Left ventricle myocardium inferior (tissue), 1 donor: Measurements from ENCODE around the gene EPB41. TPM values are rescaled to one million over a fixed set of nuclear protein-coding genes. Genes with fewer than 3 reads are reported as not detected.

Experiments
- DNase-seq: peaks from one replicate; pipeline ENCODE4 v3.0.0-alpha.2; 2020
- H3K27ac ChIP-seq: fragments of 200-600 bp; replicated peaks from 2 replicates; pipeline ENCODE4 v1.8.0; 2021
- H3K27me3 ChIP-seq: fragments of 200-600 bp; 2 replicates; pipeline ENCODE4 v1.8.0; 2021; ENCODE audit warnings: low read depth
- H3K36me3 ChIP-seq: fragments of 200-600 bp; 2 replicates; pipeline ENCODE4 v1.8.0; 2021
- H3K4me1 ChIP-seq: fragments of 200-600 bp; 2 replicates; pipeline ENCODE4 v1.8.0; 2021
- H3K4me3 ChIP-seq: fragments of 200-600 bp; 2 replicates; pipeline ENCODE4 v1.8.0; 2021; ENCODE audit warnings: mild to moderate bottlenecking, moderate library complexity
- H3K9me3 ChIP-seq: fragments of 200-600 bp; replicated peaks from 2 replicates; pipeline ENCODE4 v1.8.0; 2021
- intact Hi-C: fragments of 100-400 bp; cut with micrococcal nuclease; formaldehyde crosslinking; loops from one replicate; pipeline ENCODE4 v1.11.0; 2022
- total RNA-seq: library from RNA; stranded (reverse); fragmentation: NEBNext Ultra II Directional; extraction: Animal tissue kit (Norgen Biotek cat#: 25700); gene quantifications from one replicate; pipeline ENCODE4 v1.2.1, GENCODE V29; 2021
- TF ChIP-seq, protein P1 (sequence below): fragments of 200-600 bp; IDR thresholded peaks from 2 replicates; pipeline ENCODE4 v1.8.0; 2021; ENCODE audit warnings: antibody characterized with exemption, mild to moderate bottlenecking, borderline replicate concordance
- donor health status: DM: no; HTN: yes; CAD: no; lungs with severe emphysema.

Gene EPB41
- total RNA-seq, 1 donor from 2014 or later = 23.4 TPM

DNA sequence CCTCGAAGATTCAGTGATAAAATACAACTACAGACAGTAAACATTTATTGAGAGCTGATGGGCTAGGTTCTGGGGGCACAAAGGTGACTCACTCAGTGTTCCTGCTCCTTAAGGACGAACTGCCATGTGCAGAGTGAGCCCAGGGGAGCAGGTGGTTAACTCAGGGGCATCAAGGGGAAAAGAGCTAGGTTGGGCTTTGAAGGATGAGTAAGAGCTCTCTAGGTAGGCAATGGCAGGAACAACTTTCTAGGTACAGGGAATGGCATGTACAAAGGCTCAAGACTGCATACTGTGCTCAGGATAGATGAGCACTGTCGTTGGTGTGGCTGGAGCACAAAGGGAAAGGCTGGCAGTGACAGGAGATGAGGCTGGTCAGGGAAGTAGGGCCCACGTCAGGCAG lies 16.6 kb upstream of the EPB41 start:
- H3K4me3 ChIP-seq = no peak overlapping the region
- intact Hi-C loops = no loop called here
- H3K27me3 ChIP-seq = no peaks in the 10 kb centered on the region
- H3K4me1 ChIP-seq = peaks cover 40% of the 10 kb centered on the region
- H3K9me3 ChIP-seq = no peaks in the 10 kb centered on the region
- no peak overlapping the region for H3K27ac ChIP-seq
- TF ChIP-seq, protein P1, sequence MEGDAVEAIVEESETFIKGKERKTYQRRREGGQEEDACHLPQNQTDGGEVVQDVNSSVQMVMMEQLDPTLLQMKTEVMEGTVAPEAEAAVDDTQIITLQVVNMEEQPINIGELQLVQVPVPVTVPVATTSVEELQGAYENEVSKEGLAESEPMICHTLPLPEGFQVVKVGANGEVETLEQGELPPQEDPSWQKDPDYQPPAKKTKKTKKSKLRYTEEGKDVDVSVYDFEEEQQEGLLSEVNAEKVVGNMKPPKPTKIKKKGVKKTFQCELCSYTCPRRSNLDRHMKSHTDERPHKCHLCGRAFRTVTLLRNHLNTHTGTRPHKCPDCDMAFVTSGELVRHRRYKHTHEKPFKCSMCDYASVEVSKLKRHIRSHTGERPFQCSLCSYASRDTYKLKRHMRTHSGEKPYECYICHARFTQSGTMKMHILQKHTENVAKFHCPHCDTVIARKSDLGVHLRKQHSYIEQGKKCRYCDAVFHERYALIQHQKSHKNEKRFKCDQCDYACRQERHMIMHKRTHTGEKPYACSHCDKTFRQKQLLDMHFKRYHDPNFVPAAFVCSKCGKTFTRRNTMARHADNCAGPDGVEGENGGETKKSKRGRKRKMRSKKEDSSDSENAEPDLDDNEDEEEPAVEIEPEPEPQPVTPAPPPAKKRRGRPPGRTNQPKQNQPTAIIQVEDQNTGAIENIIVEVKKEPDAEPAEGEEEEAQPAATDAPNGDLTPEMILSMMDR = no peak
- no peaks in the 10 kb centered on the region for H3K36me3 ChIP-seq
- DNase-seq = no peak

- H3K36me3 ChIP-seq = no peaks in the 10 kb centered on the region
These were observed 15.9 kb upstream of the EPB41 start for GRCh38 chr1:28898405-28898881.

DNA sequence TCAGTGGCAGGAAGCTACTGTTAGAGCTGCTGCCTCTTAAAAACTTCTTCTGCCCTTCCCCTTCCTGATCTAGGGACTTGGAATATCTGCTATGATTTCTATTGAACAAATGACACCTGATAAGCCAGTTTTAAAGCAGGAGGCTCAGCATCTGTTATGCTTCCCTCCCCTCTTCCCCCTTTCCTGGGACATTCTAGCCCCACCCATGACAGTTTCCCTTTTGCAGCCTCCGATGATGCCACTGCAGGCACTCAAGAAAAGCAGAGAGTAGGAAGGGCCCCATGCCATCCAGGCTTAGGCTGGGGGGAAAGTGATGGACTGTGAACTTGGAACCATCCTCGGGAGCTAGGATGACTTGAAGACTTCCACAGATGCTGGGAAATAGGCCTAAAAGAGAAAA lies 15.1 kb upstream of the EPB41 start:
- intact Hi-C loops = no loop called here
- Histone ChIP-seq H3K27me3 (no peaks in the 10 kb centered on the region), H3K4me3 (no peak overlapping the region), H3K4me1 (peaks cover 35% of the 10 kb centered on the region), H3K36me3 (no peaks in the 10 kb centered on the region), H3K27ac (no peak overlapping the region), H3K9me3 (peaks cover 2% of the 10 kb centered on the region)
- TF ChIP-seq, protein P1 = no peak
- DNase-seq = no peak

More at GRCh38 chr1:28898405-28898881, 15.9 kb upstream of the EPB41 start:
- H3K27me3 ChIP-seq = no peaks in the 10 kb centered on the region
- TF ChIP-seq, protein P1 = no peak
- DNase-seq = no peak
- no peak overlapping the region for H3K4me3 ChIP-seq
- peaks cover 40% of the 10 kb centered on the region for H3K4me1 ChIP-seq
- no peaks in the 10 kb centered on the region for H3K9me3 ChIP-seq
- H3K27ac ChIP-seq = no peak overlapping the region
- intact Hi-C loops = no loop called here

DNA sequence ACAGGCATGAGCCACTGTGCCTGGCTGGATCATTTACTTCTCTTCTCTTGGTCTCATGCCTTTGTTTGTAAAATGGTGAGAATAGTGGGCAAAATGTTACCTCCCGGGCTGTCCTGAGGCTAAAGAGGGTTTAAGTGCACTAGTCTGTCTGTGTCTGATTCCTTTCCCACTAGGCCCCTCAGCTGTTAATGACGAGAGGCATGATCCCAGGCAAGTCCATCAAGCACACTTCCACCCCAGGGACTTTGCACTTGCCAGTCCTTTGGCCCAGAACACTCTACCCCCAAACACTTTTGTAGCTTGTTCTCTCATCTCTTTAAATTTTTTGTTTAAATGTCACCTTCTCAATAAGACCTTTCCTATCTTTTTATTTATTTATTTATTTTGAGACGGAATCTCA lies 13.8 kb upstream of the EPB41 start:
- TF ChIP-seq, protein P1 = no peak
- intact Hi-C loops = no loop called here
- DNase-seq = no peak
- H3K9me3 ChIP-seq = peaks cover 6% of the 10 kb centered on the region
- H3K36me3 ChIP-seq = no peaks in the 10 kb centered on the region
- H3K27me3 ChIP-seq = no peaks in the 10 kb centered on the region
- no peak overlapping the region for H3K27ac ChIP-seq
- no peak overlapping the region for H3K4me3 ChIP-seq
- H3K4me1 ChIP-seq = peaks cover 26% of the 10 kb centered on the region

DNA sequence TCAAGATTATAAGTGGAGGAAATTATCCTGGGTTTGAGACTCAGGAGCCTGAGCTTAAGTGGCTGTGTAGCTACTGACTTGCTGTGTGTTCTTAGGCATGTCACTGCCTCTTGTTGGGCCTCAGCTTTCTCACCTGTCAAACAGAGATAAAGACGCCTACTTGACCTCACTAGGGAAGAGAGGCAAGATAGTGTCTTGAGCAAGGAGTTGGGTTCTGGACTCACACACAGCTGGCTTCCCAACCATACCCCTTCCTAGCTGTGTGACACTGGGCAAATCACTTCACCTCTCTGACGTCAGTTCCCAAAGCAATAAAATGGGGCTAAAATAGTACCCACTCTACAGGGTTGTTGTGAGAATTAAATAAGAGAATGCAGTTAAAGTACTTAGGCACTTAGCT lies 11.6 kb upstream of the EPB41 start:
- TF ChIP-seq, protein P1 = no peak

More for the DNA sequence above, 11.6 kb upstream of the EPB41 start:
- intact Hi-C loops = no loop called here
- no peak for DNase-seq
- Histone ChIP-seq H3K4me3 (no peak overlapping the region), H3K9me3 (peaks cover 6% of the 10 kb centered on the region), H3K36me3 (no peaks in the 10 kb centered on the region), H3K27me3 (no peaks in the 10 kb centered on the region), H3K27ac (no peak overlapping the region), H3K4me1 (peaks cover 18% of the 10 kb centered on the region)
